AG04449 (cell line): ENCODE measurements around the gene BANP.

Experiments used
- CTCF ChIA-PET: fragments of 350-600 bp; formaldehyde crosslinking; extraction: SDS; loops from one replicate; lab custom pipeline; 2021; ENCODE audit warnings: antibody characterized with exemption; lab: Yijun Ruan, JAX
- POLR2A ChIA-PET: fragments of 400-600, 350-600 bp; formaldehyde crosslinking; extraction: SDS; loops from one replicate; lab custom pipeline; 2020; ENCODE audit warnings: antibody characterized with exemption, inconsistent platforms; lab: Yijun Ruan, JAX
- DNase-seq: peaks from one replicate; pipeline ENCODE4 v3.0.0-alpha.2; 2010; ENCODE audit warnings: low read depth, low spot score
- H3K4me3 ChIP-seq: 2 replicates; pipeline ENCODE4 v1.5.1; 2011; ENCODE audit warnings: low read depth, mild to moderate bottlenecking, control low read depth, low read length
- CTCF ChIP-seq: IDR thresholded peaks from one replicate; pipeline ENCODE4 v1.5.1; 2011; ENCODE audit warnings: mild to moderate bottlenecking, moderate library complexity, low read length, control low read depth, inconsistent platforms; ENCODE audit not compliant: insufficient read depth; ENCODE audit errors: missing control alignments

BANP gene

GRCh38 chr16:87955302-87956097, 4.3 kb downstream of the BANP start:
- CTCF ChIA-PET, result no interaction called here
- POLR2A ChIA-PET, result no interaction called here

GRCh38 chr16:87956098-87956364, 4.8 kb downstream of the BANP start:
- no peak for TF ChIP-seq CTCF
- H3K4me3 ChIP-seq, result no peak overlapping the region
- POLR2A ChIA-PET, result no interaction called here
- DNase-seq, result no peak
- CTCF ChIA-PET, result interaction anchor here (1.7 kb wide), 1 partner anchor 67 kb away, joined by 4 read pairs; no protein-coding TSS in a partner anchor

More at GRCh38 chr16:87955302-87956097, 4.3 kb downstream of the BANP start:
- no peak overlapping the region for H3K4me3 ChIP-seq
- DNase-seq, result no peak
- TF ChIP-seq CTCF, result no peak

- ChIA-PET CTCF (interaction anchor here (0.7 to 1.9 kb wide), 8 partner anchors 9 to 492 kb away, joined by 3 to 5 read pairs (median 4); no protein-coding TSS in a partner anchor), POLR2A (no interaction called here)
- peak overlapping the region; percentile 13 for H3K4me3 ChIP-seq
- no peak for DNase-seq
- TF ChIP-seq CTCF, result peak; percentile 62
Observed at GRCh38 chr16:87956365-87957231, 5.4 kb downstream of the BANP start.

GRCh38 chr16:87957296-87958094, 6.3 kb downstream of the BANP start:
- no peak overlapping the region for H3K4me3 ChIP-seq
- no peak for DNase-seq
- CTCF ChIA-PET, result interaction anchor here (0.7 to 1.9 kb wide), 10 partner anchors 9 to 492 kb away, joined by 3 to 5 read pairs (median 4); no protein-coding TSS in a partner anchor

GRCh38 chr16:87958632-87959031, 7.4 kb downstream of the BANP start:
- no peak for TF ChIP-seq CTCF
- no peak for DNase-seq
- no peak overlapping the region for H3K4me3 ChIP-seq
- ChIA-PET POLR2A (no interaction called here), CTCF (interaction anchor here (1.3 to 1.8 kb wide), 2 partner anchors 10 to 425 kb away, joined by 3 to 5 read pairs; partner anchors contain the start of gene ZNF469)

More at GRCh38 chr16:87957296-87958094, 6.3 kb downstream of the BANP start:
- POLR2A ChIA-PET, result no interaction called here
- no peak for TF ChIP-seq CTCF
